Loucy (cell line): ENCODE results near the gene INO80C.

Experiments
- CTCF ChIP-seq: fragments of 200-600 bp; sonication (generic); conservative IDR thresholded peaks from 2 replicates; pipeline ENCODE4 v1.5.1; 2014; ENCODE audit warnings: mild to moderate bottlenecking, antibody characterized with exemption, low read length
- EZH2phosphoT487 ChIP-seq: fragments of 200-600 bp; IDR thresholded peaks from 2 replicates; pipeline ENCODE4 v1.6.1; 2018; ENCODE audit warnings: antibody characterized with exemption, mild to moderate bottlenecking, moderate library complexity, borderline replicate concordance

GRCh38 chr18:35507192-35507591 is 9.4 kb upstream of the INO80C start:
- no peak for TF ChIP-seq CTCF
- TF ChIP-seq EZH2phosphoT487, result no peak
